DND-41 (cell line): Measurements from ENCODE around the gene PIEZO2.

Experiments
- ATAC-seq: fragments of 200-7000 bp; cut with Tn5 transposase; 3 replicates; pipeline ENCODE4 v1.9.1; 2021; ENCODE audit warnings: low read depth; ENCODE audit not compliant: insufficient read depth
- DNase-seq: peaks from one replicate; pipeline ENCODE4 v3.0.0-alpha.2; 2020
- H2AFZ ChIP-seq: 2 replicates; pipeline ENCODE4 v1.6.0; 2012; ENCODE audit warnings: low read depth, low read length
- H3K27ac ChIP-seq: 2 replicates; pipeline ENCODE4 v1.5.1; 2012; ENCODE audit warnings: low read length, inconsistent platforms
- H3K27me3 ChIP-seq: fragments of 200-600 bp; sonication (generic); 2 replicates; pipeline ENCODE4 v1.6.0; 2012; ENCODE audit warnings: low read length, mild to moderate bottlenecking, inconsistent platforms; ENCODE audit not compliant: insufficient read depth, poor library complexity
- H3K36me3 ChIP-seq: 2 replicates; pipeline ENCODE4 v1.5.1; 2012; ENCODE audit warnings: low read length, inconsistent platforms; ENCODE audit not compliant: insufficient read depth
- H3K4me1 ChIP-seq: 2 replicates; pipeline ENCODE4 v1.5.1; 2012; ENCODE audit warnings: mild to moderate bottlenecking, low read length; ENCODE audit not compliant: insufficient read depth
- H3K4me2 ChIP-seq: 2 replicates; pipeline ENCODE4 v1.6.0; 2012; ENCODE audit warnings: mild to moderate bottlenecking, moderate library complexity, low read length, inconsistent platforms; ENCODE audit not compliant: insufficient read depth
- H3K4me3 ChIP-seq, 2 experiments: fragments of 200-600 bp in 1 of 2; shearing (Covaris generic) in 1 of 2; 2 replicates each; pipeline ENCODE4 v1.5.1; 2012 to 2016; ENCODE audit warnings: inconsistent platforms in 2 of 2, low read length in 2 of 2, mild to moderate bottlenecking in 2 of 2, low read depth in 1 of 2, moderate library complexity in 1 of 2
- H3K79me2 ChIP-seq: 2 replicates; pipeline ENCODE4 v1.6.0; 2012; ENCODE audit warnings: low read length, inconsistent platforms; ENCODE audit not compliant: insufficient read depth
- H3K9ac ChIP-seq: 2 replicates; pipeline ENCODE4 v1.6.0; 2012; ENCODE audit warnings: low read depth, mild to moderate bottlenecking, inconsistent platforms, low read length, moderate library complexity
- H3K9me3 ChIP-seq: 2 replicates; pipeline ENCODE4 v1.5.1; 2012; ENCODE audit warnings: low read length, moderate library complexity, mild to moderate bottlenecking, inconsistent platforms; ENCODE audit not compliant: insufficient read depth, severe bottlenecking
- H4K20me1 ChIP-seq: 2 replicates; pipeline ENCODE4 v1.6.0; 2012; ENCODE audit warnings: low read length; ENCODE audit not compliant: insufficient read depth
- CTCF ChIP-seq: IDR thresholded peaks from 2 replicates; pipeline ENCODE4 v1.5.1; 2012; ENCODE audit warnings: borderline replicate concordance, low read length, moderate library complexity, mild to moderate bottlenecking; ENCODE audit not compliant: poor library complexity, severe bottlenecking; ENCODE audit errors: extremely low read depth
- EZH2 ChIP-seq: IDR thresholded peaks from 3 replicates; pipeline ENCODE4 v1.6.1; 2012; ENCODE audit warnings: borderline replicate concordance, low read depth, mild to moderate bottlenecking, moderate library complexity, low read length, inconsistent platforms; ENCODE audit not compliant: severe bottlenecking

Gene PIEZO2

GRCh38 chr18:11042247-11042646, 107.1 kb downstream of the PIEZO2 start:
- no peak for ATAC-seq
- TF ChIP-seq EZH2: no peak
- H3K27me3 ChIP-seq: peaks cover 6% of the 10 kb centered on the region
- H3K4me3 ChIP-seq: no peak overlapping the region
- no peak overlapping the region for H2AFZ ChIP-seq
- no peaks in the 10 kb centered on the region for H3K4me1 ChIP-seq
- H4K20me1 ChIP-seq: no peaks in the 10 kb centered on the region
- H3K79me2 ChIP-seq: no peaks in the 10 kb centered on the region
- no peak overlapping the region for H3K27ac ChIP-seq
- no peaks in the 10 kb centered on the region for H3K9me3 ChIP-seq
- no peaks in the 10 kb centered on the region for H3K36me3 ChIP-seq
- no peak overlapping the region for H3K4me2 ChIP-seq
- DNase-seq: no peak
- no peak overlapping the region for H3K9ac ChIP-seq

- peak; percentile 38 for DNase-seq
- H3K36me3 ChIP-seq: no peaks in the 10 kb centered on the region
- no peak overlapping the region for H3K27ac ChIP-seq
- no peak overlapping the region for H3K4me2 ChIP-seq
- peaks cover 6% of the 10 kb centered on the region for H3K27me3 ChIP-seq
- TF ChIP-seq CTCF: peak; percentile 72
- no peak for TF ChIP-seq EZH2
- peak; percentile 69; the same call in 2 of the 3 replicates for ATAC-seq
- H4K20me1 ChIP-seq: no peaks in the 10 kb centered on the region
- no peak overlapping the region for H2AFZ ChIP-seq
- no peaks in the 10 kb centered on the region for H3K4me1 ChIP-seq
- no peaks in the 10 kb centered on the region for H3K9me3 ChIP-seq
- no peaks in the 10 kb centered on the region for H3K79me2 ChIP-seq
- H3K9ac ChIP-seq: no peak overlapping the region
- H3K4me3 ChIP-seq: no peak overlapping the region
Observed at GRCh38 chr18:11040823-11041656, 108.3 kb downstream of the PIEZO2 start.

- Histone ChIP-seq H3K4me1 (no peaks in the 10 kb centered on the region), H3K9ac (no peak overlapping the region), H3K4me2 (no peak overlapping the region), H3K9me3 (no peaks in the 10 kb centered on the region), H3K4me3 (no peak overlapping the region), H3K27ac (no peak overlapping the region), H3K27me3 (peaks cover 6% of the 10 kb centered on the region), H4K20me1 (no peaks in the 10 kb centered on the region), H3K36me3 (no peaks in the 10 kb centered on the region), H2AFZ (no peak overlapping the region), H3K79me2 (no peaks in the 10 kb centered on the region)
- no peak for TF ChIP-seq CTCF
- TF ChIP-seq EZH2: no peak
- no peak for ATAC-seq
- DNase-seq: no peak
Observed at GRCh38 chr18:11040359-11040758, 109.0 kb downstream of the PIEZO2 start.

GRCh38 chr18:11037533-11038240, 111.7 kb downstream of the PIEZO2 start:
- Histone ChIP-seq H3K9me3 (no peaks in the 10 kb centered on the region), H4K20me1 (no peaks in the 10 kb centered on the region), H3K27ac (no peak overlapping the region), H3K36me3 (no peaks in the 10 kb centered on the region), H3K4me2 (no peak overlapping the region), H3K4me3 (no peak overlapping the region), H2AFZ (no peak overlapping the region), H3K9ac (no peak overlapping the region), H3K79me2 (no peaks in the 10 kb centered on the region), H3K27me3 (peaks cover 8% of the 10 kb centered on the region), H3K4me1 (no peaks in the 10 kb centered on the region)
- TF ChIP-seq EZH2: no peak
- TF ChIP-seq CTCF: no peak
- DNase-seq (no peak), ATAC-seq (no peak)
